Gastroesophageal sphincter (tissue), 4 donors: ENCODE results near the gene KRTAP10-7. TPM values are rescaled to one million over a fixed set of nuclear protein-coding genes. Genes with fewer than 3 reads are reported as not detected.

Experiments used
- ATAC-seq: fragments of 150-250 bp; one replicate; pipeline ENCODE4 v1.9.1; 2016; ENCODE audit warnings: mild to moderate bottlenecking, moderate library complexity
- H3K27ac ChIP-seq, 4 donors: fragments of 200-600 bp; sonication (generic) in 3 of 4; 1 replicate in 3 of 4; 2 replicates in 1 of 4; pipeline ENCODE4 v1.5.1; 2016 to 2019
- H3K27me3 ChIP-seq: fragments of 200-600 bp; sonication (generic); one replicate; pipeline ENCODE4 v1.5.1; 2019
- H3K36me3 ChIP-seq, 2 donors: fragments of 200-600 bp; sonication (generic); one replicate each; pipeline ENCODE4 v1.5.1; 2019; ENCODE audit warnings: control low read depth in 1 of 2
- H3K4me1 ChIP-seq, 3 donors: fragments of 200-600 bp; sonication (generic); 1 replicate in 2 of 3; 2 replicates in 1 of 3; pipeline ENCODE4 v1.5.1; 2016 to 2019; ENCODE audit warnings: control low read depth in 2 of 3
- H3K4me3 ChIP-seq, 2 donors: fragments of 200-600 bp; sonication (generic); one replicate each; pipeline ENCODE4 v1.5.1; 2019; ENCODE audit warnings: mild to moderate bottlenecking in 1 of 2, moderate library complexity in 1 of 2
- H3K9me3 ChIP-seq, 3 donors: fragments of 200-600 bp; sonication (generic); one replicate each; pipeline ENCODE4 v1.5.1; 2017 to 2019; ENCODE audit warnings: control low read depth in 2 of 3
- CTCF ChIP-seq, 4 experiments: fragments of 200-600 bp in 2 of 4; fragments of 450-650 bp in 2 of 4; sonication (generic) in 1 of 4; IDR thresholded peaks; one replicate each; pipeline ENCODE4 v1.5.1; 2017 to 2019; ENCODE audit warnings: antibody characterized with exemption in 4 of 4, mild to moderate bottlenecking in 2 of 4, moderate library complexity in 2 of 4
- EP300 ChIP-seq: sonication (generic); formaldehyde crosslinking; IDR thresholded peaks from one replicate; pipeline ENCODE4 v1.6.1; 2017; ENCODE audit warnings: antibody characterized with exemption, mild to moderate bottlenecking
- POLR2A ChIP-seq, 2 donors: fragments of 450-650 bp; IDR thresholded peaks; one replicate each; pipeline ENCODE4 v1.6.1; 2017; ENCODE audit warnings: antibody characterized with exemption in 2 of 2, mild to moderate bottlenecking in 2 of 2, moderate library complexity in 1 of 2
- POLR2AphosphoS5 ChIP-seq: sonication (generic); formaldehyde crosslinking; IDR thresholded peaks from one replicate; pipeline ENCODE4 v1.6.1; 2017; ENCODE audit warnings: antibody characterized with exemption
- WGBS, 2 donors: methylation state at CpG; one replicate each; pipeline ENCODE4 v1.1.5; 2018; ENCODE audit warnings: low coverage in 1 of 2; 5-methylcytosine and 5-hydroxymethylcytosine counted together
- total RNA-seq, 4 donors: library from RNA; depleted of rRNA; stranded (reverse); fragments of >200 nt; gene quantifications; one replicate each; pipeline ENCODE4 v1.1.0, GENCODE V29; 2016

KRTAP10-7 gene
- total RNA-seq, 4 donors from 2014 or later, result not detected

GRCh38 chr21:44582055-44582454 is 18.3 kb upstream of the KRTAP10-7 start:
- WGBS, 2 donors, result 64 to 73% methylated on average over 14 of the region's 15 CpGs
- H3K4me3 ChIP-seq, result no peak overlapping the region
- peaks cover 0 to 4% (median 0%) of the 10 kb centered on the region in 3 donors for H3K4me1 ChIP-seq
- no peak for TF ChIP-seq CTCF (IDR thresholded peaks at IDR 0.05)
- TF ChIP-seq POLR2AphosphoS5, result no peak
- TF ChIP-seq EP300, result no peak
- no peak overlapping the region for H3K27ac ChIP-seq
- no peak for ATAC-seq
- H3K27me3 ChIP-seq, result peaks cover 46% of the 10 kb centered on the region
- no peaks in the 10 kb centered on the region for H3K36me3 ChIP-seq
- H3K9me3 ChIP-seq, result peaks cover 0 to 54% (median 0%) of the 10 kb centered on the region in 3 donors

DNA sequence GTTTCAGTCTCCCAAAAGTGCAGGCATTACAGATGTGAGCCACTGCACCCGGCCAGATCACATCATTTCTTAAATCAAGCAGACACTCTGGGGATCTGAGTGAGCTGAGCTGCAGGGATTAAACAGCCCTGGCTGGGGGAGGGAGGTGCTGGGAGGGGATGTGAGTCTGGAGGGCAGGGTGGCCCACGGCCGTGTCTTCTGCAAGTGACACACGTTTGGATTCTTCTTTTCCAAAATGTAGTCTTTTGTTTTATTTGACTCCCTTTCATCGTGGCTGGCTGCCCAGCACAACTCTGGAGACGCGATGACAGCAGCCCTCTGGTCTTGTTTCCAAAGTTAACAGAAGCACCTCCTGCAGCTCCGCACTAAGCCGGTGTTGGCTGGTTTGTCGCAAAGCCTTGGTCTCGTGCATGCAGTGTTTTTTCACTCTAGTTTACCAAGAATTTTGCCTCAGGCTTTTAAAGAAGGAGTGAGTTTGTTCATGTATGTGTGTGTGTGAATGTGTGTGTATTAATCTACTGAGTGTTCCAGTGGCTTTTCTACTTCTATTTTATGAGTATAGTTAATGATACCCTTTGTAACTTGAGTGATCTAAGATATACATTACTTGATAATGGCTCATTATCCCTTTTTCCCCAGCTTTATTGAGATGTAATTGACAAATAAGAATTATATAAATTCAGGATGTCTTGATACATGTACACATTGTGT is 17.2 kb upstream of the KRTAP10-7 start:
- 14 to 15% methylated on average over 10 to 11 of the region's 11 CpGs for WGBS, 2 donors
- Histone ChIP-seq H3K27me3 (peaks cover 42% of the 10 kb centered on the region), H3K27ac (no peak overlapping the region), H3K4me3 (no peak overlapping the region), H3K9me3 (peaks cover 0 to 43% (median 0%) of the 10 kb centered on the region in 3 donors), H3K4me1 (peaks cover 0 to 4% (median 0%) of the 10 kb centered on the region in 3 donors), H3K36me3 (no peaks in the 10 kb centered on the region)
- ATAC-seq, result no peak
- no peak for TF ChIP-seq EP300
- no peak for TF ChIP-seq POLR2AphosphoS5
- TF ChIP-seq POLR2A (IDR thresholded peaks at IDR 0.05), result no peak
- no peak for TF ChIP-seq CTCF (IDR thresholded peaks at IDR 0.05)

- Histone ChIP-seq H3K4me1 (peaks cover 0 to 4% (median 0%) of the 10 kb centered on the region in 3 donors), H3K9me3 (peaks cover 0 to 40% (median 0%) of the 10 kb centered on the region in 3 donors), H3K36me3 (no peaks in the 10 kb centered on the region), H3K27ac (no peak overlapping the region), H3K27me3 (peaks cover 37% of the 10 kb centered on the region), H3K4me3 (no peak overlapping the region)
- no peak for ATAC-seq
- WGBS, 2 donors, result 60 to 70% methylated on average over 6 of the region's 6 CpGs
- no peak for TF ChIP-seq CTCF (IDR thresholded peaks at IDR 0.05)
- no peak for TF ChIP-seq POLR2A (IDR thresholded peaks at IDR 0.05)
- no peak for TF ChIP-seq POLR2AphosphoS5
- TF ChIP-seq EP300, result no peak
Measured at GRCh38 chr21:44583800-44584147, 16.6 kb upstream of the KRTAP10-7 start.

DNA sequence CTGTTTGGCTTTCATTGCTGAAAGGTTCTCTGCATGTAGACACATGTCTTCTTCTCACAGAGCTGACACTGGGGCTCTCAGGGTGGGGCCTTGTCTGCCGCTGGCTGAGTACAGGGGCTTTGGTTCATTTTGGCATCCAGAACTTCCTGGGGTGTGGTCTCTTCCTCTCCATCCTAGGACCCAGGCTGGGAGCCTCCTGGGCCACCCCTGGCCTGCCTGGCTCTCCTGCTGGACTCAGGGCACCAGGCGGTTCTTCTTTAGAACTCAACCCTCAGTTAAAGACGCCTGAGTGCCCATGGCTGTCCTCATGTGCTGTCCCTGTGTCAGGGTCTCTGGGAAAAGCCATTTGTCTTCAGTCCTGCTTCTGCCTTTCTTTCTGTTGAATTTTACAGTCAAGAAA is 14.5 kb upstream of the KRTAP10-7 start:
- Histone ChIP-seq H3K9me3 (peaks cover 0 to 27% (median 0%) of the 10 kb centered on the region in 3 donors), H3K27me3 (peaks cover 39% of the 10 kb centered on the region), H3K4me3 (no peak overlapping the region), H3K36me3 (no peaks in the 10 kb centered on the region), H3K4me1 (peaks cover 0 to 4% (median 0%) of the 10 kb centered on the region in 3 donors), H3K27ac (no peak overlapping the region)
- TF ChIP-seq POLR2AphosphoS5 (no peak), POLR2A (IDR thresholded peaks at IDR 0.05) (no peak), CTCF (IDR thresholded peaks at IDR 0.05) (no peak)
- 70 to 93% methylated on average over 2 of the region's 3 CpGs for WGBS, 2 donors
- ATAC-seq, result no peak

- Histone ChIP-seq H3K9me3 (peaks cover 0 to 10% (median 0%) of the 10 kb centered on the region in 3 donors), H3K27me3 (peaks cover 62% of the 10 kb centered on the region), H3K27ac (no peak overlapping the region), H3K4me3 (no peak overlapping the region), H3K4me1 (no peaks in the 10 kb centered on the region), H3K36me3 (no peaks in the 10 kb centered on the region)
- WGBS, 2 donors, result 95 to 100% methylated on average over 1 to 2 of the region's 2 CpGs
- no peak for ATAC-seq
- TF ChIP-seq EP300, result no peak
- TF ChIP-seq CTCF (IDR thresholded peaks at IDR 0.05), result no peak
- no peak for TF ChIP-seq POLR2A (IDR thresholded peaks at IDR 0.05)
- TF ChIP-seq POLR2AphosphoS5, result no peak
Measured at GRCh38 chr21:44589094-44589493, 11.3 kb upstream of the KRTAP10-7 start.
